ENCODE data around the gene MYL3. TPM values are rescaled to one million over a fixed set of nuclear protein-coding genes. Genes with fewer than 3 reads are reported as not detected.

Gene MYL3
- total and polyA plus RNA-seq, 2 experiments from 2014 or later = not detected

- Mint-ChIP-seq H3K4me3 (no peak overlapping the region), H3K9me3 (no peaks in the 10 kb centered on the region; the same call in 2 of the 3 replicates), H3K27ac (no peak overlapping the region), H3K27me3 (ENCODE audit: insufficient read depth, low read depth, poor library complexity) (peaks cover 16% of the 10 kb centered on the region), H3K36me3 (ENCODE audit: low read depth) (no peaks in the 10 kb centered on the region), H3K4me1 (peaks cover 13% of the 10 kb centered on the region; the same call in 2 of the 3 replicates)
- H3K79me2 ChIP-seq (replicated peaks; ENCODE audit: insufficient read depth) = no peaks in the 10 kb centered on the region
- H4K20me1 ChIP-seq (replicated peaks; ENCODE audit: insufficient read depth) = no peaks in the 10 kb centered on the region
- TF ChIP-seq ETS1 (IDR thresholded peaks at IDR 0.05) = no peak
- TF ChIP-seq, protein P1, sequence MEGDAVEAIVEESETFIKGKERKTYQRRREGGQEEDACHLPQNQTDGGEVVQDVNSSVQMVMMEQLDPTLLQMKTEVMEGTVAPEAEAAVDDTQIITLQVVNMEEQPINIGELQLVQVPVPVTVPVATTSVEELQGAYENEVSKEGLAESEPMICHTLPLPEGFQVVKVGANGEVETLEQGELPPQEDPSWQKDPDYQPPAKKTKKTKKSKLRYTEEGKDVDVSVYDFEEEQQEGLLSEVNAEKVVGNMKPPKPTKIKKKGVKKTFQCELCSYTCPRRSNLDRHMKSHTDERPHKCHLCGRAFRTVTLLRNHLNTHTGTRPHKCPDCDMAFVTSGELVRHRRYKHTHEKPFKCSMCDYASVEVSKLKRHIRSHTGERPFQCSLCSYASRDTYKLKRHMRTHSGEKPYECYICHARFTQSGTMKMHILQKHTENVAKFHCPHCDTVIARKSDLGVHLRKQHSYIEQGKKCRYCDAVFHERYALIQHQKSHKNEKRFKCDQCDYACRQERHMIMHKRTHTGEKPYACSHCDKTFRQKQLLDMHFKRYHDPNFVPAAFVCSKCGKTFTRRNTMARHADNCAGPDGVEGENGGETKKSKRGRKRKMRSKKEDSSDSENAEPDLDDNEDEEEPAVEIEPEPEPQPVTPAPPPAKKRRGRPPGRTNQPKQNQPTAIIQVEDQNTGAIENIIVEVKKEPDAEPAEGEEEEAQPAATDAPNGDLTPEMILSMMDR (conservative IDR thresholded peaks at IDR 0.05; ENCODE audit: low read depth in 2 of 2) = peak; percentile 78 to 85
- DNase-seq (ENCODE audit: low spot score) (peak; percentile 87), ATAC-seq (peak; percentile 31)
- H3K4me2 ChIP-seq = no peak overlapping the region
- 0 out of 2 replicates have a peak, but pooled peaks cover 3% of the 10 kb centered on the region for H3F3A ChIP-seq (replicated peaks; ENCODE audit: low read depth)
- H2AFZ ChIP-seq = peak overlapping the region; percentile 56; the same call in 1 of the 2 replicates
- no peak overlapping the region for H3K27ac ChIP-seq (ENCODE audit: low read depth)
- no peak overlapping the region for H3K4me3 ChIP-seq
- no peaks in the 10 kb centered on the region for H3K36me3 ChIP-seq (ENCODE audit: insufficient read depth)
- peaks cover 14% of the 10 kb centered on the region; the same call in 1 of the 2 replicates for H3K27me3 ChIP-seq (ENCODE audit: insufficient read depth)
- H3K4me1 ChIP-seq (ENCODE audit: insufficient read depth) = peaks cover 4% of the 10 kb centered on the region
- no peaks in the 10 kb centered on the region for H3K9me2 ChIP-seq (ENCODE audit: insufficient read depth)
Observed at GRCh38 chr3:46848271-46849044, 14.8 kb downstream of the MYL3 start.

DNA sequence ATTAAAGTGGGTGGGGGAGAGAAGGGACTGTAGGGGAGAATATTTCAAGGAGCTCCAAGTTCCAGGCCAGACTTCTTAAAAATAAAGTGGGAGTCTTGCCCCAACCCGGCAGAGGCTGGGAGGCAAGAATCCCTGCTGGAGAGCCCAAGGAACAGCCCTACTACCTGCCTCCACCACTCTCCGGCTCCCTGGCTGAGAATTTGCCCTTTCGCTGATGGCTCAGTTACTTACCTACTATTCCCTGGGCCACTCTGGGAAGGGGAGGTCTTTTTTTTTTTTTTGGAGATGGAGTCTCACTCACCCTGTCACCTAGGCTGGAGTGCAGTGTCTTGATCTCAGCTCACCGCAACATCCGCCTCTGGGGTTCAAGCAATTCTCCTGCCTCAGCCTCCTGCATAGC, 15.5 kb downstream of the MYL3 start:
- no peak for ATAC-seq

More for the DNA sequence above, 15.5 kb downstream of the MYL3 start:
- no peaks in the 10 kb centered on the region for H3K36me3 Mint-ChIP-seq (ENCODE audit: low read depth)
- H2AFZ ChIP-seq = peak overlapping the region; percentile 56; the same call in 1 of the 2 replicates
- no peaks in the 10 kb centered on the region; the same call in 2 of the 3 replicates for H3K9me3 Mint-ChIP-seq
- H3K27me3 ChIP-seq (ENCODE audit: insufficient read depth) = peaks cover 14% of the 10 kb centered on the region; the same call in 1 of the 2 replicates
- DNase-seq (ENCODE audit: low spot score) = no peak
- no peaks in the 10 kb centered on the region for H3K79me2 ChIP-seq (replicated peaks; ENCODE audit: insufficient read depth)
- H4K20me1 ChIP-seq (replicated peaks; ENCODE audit: insufficient read depth) = no peaks in the 10 kb centered on the region
- no peak overlapping the region for H3K4me3 ChIP-seq
- no peak overlapping the region for H3K4me2 ChIP-seq
- H3K27ac ChIP-seq (ENCODE audit: low read depth) = no peak overlapping the region
- H3K4me1 ChIP-seq (ENCODE audit: insufficient read depth) = peaks cover 4% of the 10 kb centered on the region
- peaks cover 13% of the 10 kb centered on the region; the same call in 2 of the 3 replicates for H3K4me1 Mint-ChIP-seq
- H3K36me3 ChIP-seq (ENCODE audit: insufficient read depth) = no peaks in the 10 kb centered on the region
- TF ChIP-seq POLR2AphosphoS5 (IDR thresholded peaks at IDR 0.05; ENCODE audit: low read depth) (no peak), STAT1 (IDR thresholded peaks at IDR 0.05; ENCODE audit: unreplicated experiment) (no peak), ETS1 (IDR thresholded peaks at IDR 0.05) (no peak)
- TF ChIP-seq, protein P1 (conservative IDR thresholded peaks at IDR 0.05; ENCODE audit: low read depth in 2 of 2) = no peak
- no peaks in the 10 kb centered on the region for H3K9me2 ChIP-seq (ENCODE audit: insufficient read depth)
- H3F3A ChIP-seq (replicated peaks; ENCODE audit: low read depth) = 0 out of 2 replicates have a peak, but pooled peaks cover 3% of the 10 kb centered on the region
- H3K27ac Mint-ChIP-seq = no peak overlapping the region
- H3K27me3 Mint-ChIP-seq (ENCODE audit: insufficient read depth, low read depth, poor library complexity) = peaks cover 12% of the 10 kb centered on the region
- no peak overlapping the region for H3K4me3 Mint-ChIP-seq
